RPMI8226 (cell line): ENCODE data around the gene SCYGR8.

Source experiments
- DNase-seq: peaks from one replicate; pipeline ENCODE4 v3.0.0-alpha.2; 2015

The SCYGR8 gene

GRCh38 chr2:227765788-227766372 lies 20.2 kb downstream of the SCYGR8 start:
- DNase-seq: no peak

GRCh38 chr2:227766373-227766883 lies 20.7 kb downstream of the SCYGR8 start:
- DNase-seq: peak; percentile 60

GRCh38 chr2:227767830-227768229 lies 22.1 kb downstream of the SCYGR8 start:
- no peak for DNase-seq

GRCh38 chr2:227772197-227772661 lies 26.5 kb downstream of the SCYGR8 start:
- DNase-seq: no peak

GRCh38 chr2:227772932-227773331 lies 27.2 kb downstream of the SCYGR8 start:
- DNase-seq: no peak

GRCh38 chr2:227774011-227774624 lies 28.4 kb downstream of the SCYGR8 start:
- DNase-seq: no peak

GRCh38 chr2:227774895-227775842 lies 29.5 kb downstream of the SCYGR8 start:
- no peak for DNase-seq

GRCh38 chr2:227780981-227781615 lies 35.4 kb downstream of the SCYGR8 start:
- DNase-seq: no peak

GRCh38 chr2:227781841-227782240 lies 36.1 kb downstream of the SCYGR8 start:
- no peak for DNase-seq

- DNase-seq: no peak
Measured at GRCh38 chr2:227782804-227783203, 37.1 kb downstream of the SCYGR8 start.

- peak; percentile 31 for DNase-seq
Measured at GRCh38 chr2:227783404-227784138, 37.9 kb downstream of the SCYGR8 start.

- no peak for DNase-seq
Measured at GRCh38 chr2:227785293-227785692, 39.6 kb downstream of the SCYGR8 start.

- no peak for DNase-seq
Measured at GRCh38 chr2:227788561-227789018, 42.9 kb downstream of the SCYGR8 start.

GRCh38 chr2:227789803-227790202 lies 44.1 kb downstream of the SCYGR8 start:
- DNase-seq: no peak

GRCh38 chr2:227793148-227793712 lies 47.5 kb downstream of the SCYGR8 start:
- DNase-seq: no peak
